ENCODE data around the gene EPHA2. TPM values are rescaled to one million over a fixed set of nuclear protein-coding genes. Genes with fewer than 3 reads are reported as not detected.

EPHA2 gene
- total RNA-seq, 2 experiments from 2014 or later = 0.19 to 0.21 TPM

- H3K4me1 Mint-ChIP-seq = peaks cover 4% of the 10 kb centered on the region
- ChIA-PET CTCF (interaction anchor here (0.9 kb wide), 2 partner anchors 9 to 71 kb away, joined by 3 to 4 read pairs; partner anchors contain the start of gene EPHA2), POLR2A (no interaction called here)
- H3K36me3 Mint-ChIP-seq (ENCODE audit: low read depth) = no peaks in the 10 kb centered on the region
- ATAC-seq (no peak), DNase-seq (no peak)
- H3K4me3 Mint-ChIP-seq = no peak overlapping the region
- intact Hi-C loops (cut with DNase I, micrococcal nuclease) = no loop called here
- H3K9me3 Mint-ChIP-seq (ENCODE audit: low read depth) = no peaks in the 10 kb centered on the region
- H3K27ac Mint-ChIP-seq = no peak overlapping the region
- peaks cover 1% of the 10 kb centered on the region for H3K27me3 Mint-ChIP-seq
These were observed 9.4 kb downstream of the EPHA2 start for GRCh38 chr1:16146279-16147155.

- Mint-ChIP-seq H3K27me3 (peaks cover 1% of the 10 kb centered on the region), H3K4me3 (no peak overlapping the region), H3K4me1 (peaks cover 12% of the 10 kb centered on the region), H3K36me3 (ENCODE audit: low read depth) (no peaks in the 10 kb centered on the region), H3K27ac (no peak overlapping the region), H3K9me3 (ENCODE audit: low read depth) (no peaks in the 10 kb centered on the region)
- ChIA-PET POLR2A (no interaction called here), CTCF (interaction anchor here (0.9 kb wide), 1 partner anchor 10 kb away, joined by 4 read pairs; the partner anchor contains the start of gene EPHA2)
- ATAC-seq = no peak
- intact Hi-C loops (cut with DNase I, micrococcal nuclease) = no loop called here
- DNase-seq = no peak
These were observed 10.1 kb downstream of the EPHA2 start for GRCh38 chr1:16145662-16146278.

- intact Hi-C loops (cut with DNase I, micrococcal nuclease) = no loop called here
- ATAC-seq (no peak), DNase-seq (no peak)
- Mint-ChIP-seq H3K27ac (no peak overlapping the region), H3K9me3 (ENCODE audit: low read depth) (no peaks in the 10 kb centered on the region), H3K4me1 (peaks cover 13% of the 10 kb centered on the region), H3K4me3 (no peak overlapping the region), H3K36me3 (ENCODE audit: low read depth) (no peaks in the 10 kb centered on the region), H3K27me3 (peaks cover 1% of the 10 kb centered on the region)
- POLR2A ChIA-PET = no interaction called here
- CTCF ChIA-PET = no interaction called here
These were observed 10.7 kb downstream of the EPHA2 start for GRCh38 chr1:16145030-16145661.

- intact Hi-C loops (cut with DNase I, micrococcal nuclease) = no loop called here
- peaks cover 1% of the 10 kb centered on the region for H3K27me3 Mint-ChIP-seq
- CTCF ChIA-PET = no interaction called here
- no peaks in the 10 kb centered on the region for H3K36me3 Mint-ChIP-seq (ENCODE audit: low read depth)
- H3K4me3 Mint-ChIP-seq = no peak overlapping the region
- DNase-seq (no peak), ATAC-seq (no peak)
- H3K27ac Mint-ChIP-seq = no peak overlapping the region
- H3K9me3 Mint-ChIP-seq (ENCODE audit: low read depth) = no peaks in the 10 kb centered on the region
- H3K4me1 Mint-ChIP-seq = peaks cover 15% of the 10 kb centered on the region
- POLR2A ChIA-PET = no interaction called here
These were observed 11.4 kb downstream of the EPHA2 start for GRCh38 chr1:16144325-16145029.

- DNase-seq (no peak), ATAC-seq (no peak)
- ChIA-PET CTCF (interaction anchor here (0.6 to 0.8 kb wide), 3 partner anchors 99 to 975 kb away, joined by 3 read pairs; no protein-coding TSS in a partner anchor), POLR2A (no interaction called here)
- peaks cover 16% of the 10 kb centered on the region for H3K4me1 Mint-ChIP-seq
- intact Hi-C loops (cut with DNase I, micrococcal nuclease) = no loop called here
- H3K27me3 Mint-ChIP-seq = peaks cover under 1% of the 10 kb centered on the region
- H3K9me3 Mint-ChIP-seq (ENCODE audit: low read depth) = no peaks in the 10 kb centered on the region
- no peak overlapping the region for H3K4me3 Mint-ChIP-seq
- no peaks in the 10 kb centered on the region for H3K36me3 Mint-ChIP-seq (ENCODE audit: low read depth)
- no peak overlapping the region for H3K27ac Mint-ChIP-seq
These were observed 12.1 kb downstream of the EPHA2 start for GRCh38 chr1:16143566-16144324.

GRCh38 chr1:16143005-16143565, 12.8 kb downstream of the EPHA2 start:
- H3K9me3 Mint-ChIP-seq (ENCODE audit: low read depth) = no peaks in the 10 kb centered on the region
- H3K4me1 Mint-ChIP-seq = peaks cover 16% of the 10 kb centered on the region
- ATAC-seq (no peak), DNase-seq (no peak)
- ChIA-PET POLR2A (no interaction called here), CTCF (interaction anchor here (0.8 kb wide), 1 partner anchor 201 kb away, joined by 3 read pairs; no protein-coding TSS in a partner anchor)
- no peak overlapping the region for H3K4me3 Mint-ChIP-seq
- H3K36me3 Mint-ChIP-seq (ENCODE audit: low read depth) = no peaks in the 10 kb centered on the region
- intact Hi-C loops (cut with DNase I, micrococcal nuclease) = no loop called here
- H3K27me3 Mint-ChIP-seq = no peaks in the 10 kb centered on the region
- H3K27ac Mint-ChIP-seq = no peak overlapping the region

GRCh38 chr1:16142383-16142995, 13.4 kb downstream of the EPHA2 start:
- DNase-seq (no peak), ATAC-seq (no peak)
- no peak overlapping the region for H3K27ac Mint-ChIP-seq
- H3K27me3 Mint-ChIP-seq = no peaks in the 10 kb centered on the region
- peaks cover 16% of the 10 kb centered on the region for H3K4me1 Mint-ChIP-seq
- H3K9me3 Mint-ChIP-seq (ENCODE audit: low read depth) = no peaks in the 10 kb centered on the region
- intact Hi-C loops (cut with DNase I, micrococcal nuclease) = no loop called here
- H3K36me3 Mint-ChIP-seq (ENCODE audit: low read depth) = no peaks in the 10 kb centered on the region
- no peak overlapping the region for H3K4me3 Mint-ChIP-seq
- ChIA-PET CTCF (interaction anchor here (0.6 kb wide), 1 partner anchor 58 kb away, joined by 3 read pairs; no protein-coding TSS in a partner anchor), POLR2A (no interaction called here)

- intact Hi-C loops (cut with DNase I, micrococcal nuclease) = no loop called here
- ChIA-PET CTCF (interaction anchor here (0.6 kb wide), 1 partner anchor 57 kb away, joined by 3 read pairs; no protein-coding TSS in a partner anchor), POLR2A (interaction anchor here (0.6 kb wide), 1 partner anchor 184 kb away, joined by 3 read pairs; no protein-coding TSS in a partner anchor)
- Mint-ChIP-seq H3K27ac (no peak overlapping the region), H3K4me1 (peaks cover 16% of the 10 kb centered on the region), H3K9me3 (ENCODE audit: low read depth) (no peaks in the 10 kb centered on the region), H3K4me3 (no peak overlapping the region), H3K36me3 (ENCODE audit: low read depth) (no peaks in the 10 kb centered on the region), H3K27me3 (no peaks in the 10 kb centered on the region)
- ATAC-seq (no peak), DNase-seq (no peak)
These were observed 14.1 kb downstream of the EPHA2 start for GRCh38 chr1:16141573-16142336.

- Mint-ChIP-seq H3K9me3 (ENCODE audit: low read depth) (no peaks in the 10 kb centered on the region), H3K4me3 (no peak overlapping the region)
- POLR2A ChIA-PET = no interaction called here
These were observed 15.7 kb downstream of the EPHA2 start for GRCh38 chr1:16140068-16140596.

More at GRCh38 chr1:16140068-16140596, 15.7 kb downstream of the EPHA2 start:
- H3K4me1 Mint-ChIP-seq = peaks cover 16% of the 10 kb centered on the region
- intact Hi-C loops (cut with DNase I, micrococcal nuclease) = no loop called here
- DNase-seq (no peak), ATAC-seq (no peak)
- no peaks in the 10 kb centered on the region for H3K27me3 Mint-ChIP-seq
- CTCF ChIA-PET = no interaction called here
- no peaks in the 10 kb centered on the region for H3K36me3 Mint-ChIP-seq (ENCODE audit: low read depth)
- no peak overlapping the region for H3K27ac Mint-ChIP-seq

Data from activated CD4-positive, alpha-beta T cell treated with anti-CD3 and anti-CD28 coated beads for 36 hours (primary cell).